GM12874 (cell line): ENCODE measurements around the gene ZNF543.

Source experiments
- CTCF ChIP-seq: IDR thresholded peaks from 2 replicates; pipeline ENCODE4 v1.5.1; 2011; ENCODE audit warnings: low read depth, mild to moderate bottlenecking, control low read depth, low read length, moderate library complexity; ENCODE audit not compliant: insufficient read depth

ZNF543 gene

GRCh38 chr19:57280962-57281400 lies 39.3 kb upstream of the ZNF543 start:
- TF ChIP-seq CTCF = no peak

DNA sequence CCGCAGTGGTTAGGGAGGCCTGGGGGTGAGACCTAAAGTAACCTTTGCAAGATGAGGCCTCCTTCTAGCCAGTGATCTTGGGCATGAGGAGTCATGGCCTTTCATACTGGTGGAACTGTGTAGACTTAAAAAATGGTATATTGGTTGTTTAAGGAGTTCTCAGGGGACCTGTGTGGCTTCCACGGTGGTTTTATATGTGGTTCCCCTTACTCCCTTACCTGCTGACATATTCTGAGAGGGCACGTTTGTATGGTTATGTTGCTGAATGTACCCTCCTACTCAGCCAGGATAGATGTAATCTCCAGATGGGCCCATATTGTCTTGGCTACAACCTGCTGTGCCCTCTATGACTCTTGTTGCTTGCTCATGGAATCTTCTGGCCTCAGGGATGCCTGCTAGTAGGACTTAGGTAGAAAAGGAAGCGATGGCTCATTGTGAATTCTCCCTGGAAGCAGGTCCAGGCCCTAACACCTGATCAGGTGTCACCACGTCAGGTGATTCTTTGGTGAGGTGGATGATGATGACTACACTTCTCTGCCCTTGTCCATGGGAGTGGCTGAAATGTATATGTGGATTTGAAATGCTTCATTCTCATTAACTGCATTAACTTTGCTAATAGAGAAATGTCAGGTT lies 38.1 kb upstream of the ZNF543 start:
- no peak for TF ChIP-seq CTCF

GRCh38 chr19:57288373-57288772 lies 31.9 kb upstream of the ZNF543 start:
- no peak for TF ChIP-seq CTCF

DNA sequence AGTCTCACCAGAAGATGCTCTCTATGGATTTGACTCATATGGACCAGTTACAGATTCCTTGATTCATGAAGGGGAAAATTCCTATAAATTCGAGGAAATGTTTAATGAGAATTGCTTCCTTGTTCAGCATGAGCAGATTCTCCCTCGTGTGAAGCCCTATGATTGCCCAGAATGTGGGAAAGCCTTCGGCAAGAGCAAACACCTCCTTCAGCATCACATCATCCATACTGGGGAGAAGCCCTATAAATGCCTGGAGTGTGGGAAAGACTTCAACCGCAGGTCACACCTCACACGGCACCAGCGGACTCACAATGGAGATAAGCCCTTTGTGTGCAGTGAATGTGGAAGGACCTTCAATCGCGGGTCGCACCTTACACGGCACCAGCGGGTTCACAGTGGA lies 29.3 kb upstream of the ZNF543 start:
- TF ChIP-seq CTCF = no peak

DNA sequence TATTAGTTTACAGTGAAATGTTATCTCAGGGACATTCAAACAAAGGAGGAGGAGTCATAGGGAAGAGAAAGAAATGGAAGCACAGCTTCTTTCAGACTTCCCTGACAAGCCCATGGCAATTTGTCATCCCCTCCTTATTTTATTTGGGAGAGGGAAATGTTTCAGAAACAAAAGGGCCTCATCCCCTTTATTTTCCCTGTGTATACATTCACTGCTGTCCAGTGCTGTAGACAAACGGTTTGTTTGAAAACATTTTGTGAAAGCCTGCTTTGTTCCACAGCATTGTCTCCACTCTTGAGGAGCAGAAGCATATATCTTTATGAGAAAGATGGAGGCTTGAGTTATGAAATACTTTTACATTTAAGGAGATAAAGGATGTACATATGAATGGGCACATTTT lies 27.7 kb upstream of the ZNF543 start:
- TF ChIP-seq CTCF = no peak

DNA sequence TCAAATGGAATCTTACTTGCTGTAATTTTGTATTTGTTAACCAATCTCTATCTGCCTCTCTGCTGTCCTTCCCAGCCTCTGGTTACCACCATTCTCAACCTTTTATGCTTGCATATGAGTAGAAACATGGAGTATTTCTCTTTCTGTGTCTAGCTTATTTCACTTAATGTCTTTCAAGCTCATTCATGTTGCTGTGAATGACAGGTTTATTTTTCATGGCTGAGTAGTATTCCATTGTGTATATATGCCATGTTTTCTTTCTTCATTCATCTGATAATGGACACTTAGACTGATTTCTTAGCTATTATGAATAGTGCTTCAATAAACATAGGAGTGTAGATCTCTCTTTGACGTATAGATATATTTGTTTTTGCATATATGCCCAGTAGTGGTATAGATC lies 26.6 kb upstream of the ZNF543 start:
- no peak for TF ChIP-seq CTCF

DNA sequence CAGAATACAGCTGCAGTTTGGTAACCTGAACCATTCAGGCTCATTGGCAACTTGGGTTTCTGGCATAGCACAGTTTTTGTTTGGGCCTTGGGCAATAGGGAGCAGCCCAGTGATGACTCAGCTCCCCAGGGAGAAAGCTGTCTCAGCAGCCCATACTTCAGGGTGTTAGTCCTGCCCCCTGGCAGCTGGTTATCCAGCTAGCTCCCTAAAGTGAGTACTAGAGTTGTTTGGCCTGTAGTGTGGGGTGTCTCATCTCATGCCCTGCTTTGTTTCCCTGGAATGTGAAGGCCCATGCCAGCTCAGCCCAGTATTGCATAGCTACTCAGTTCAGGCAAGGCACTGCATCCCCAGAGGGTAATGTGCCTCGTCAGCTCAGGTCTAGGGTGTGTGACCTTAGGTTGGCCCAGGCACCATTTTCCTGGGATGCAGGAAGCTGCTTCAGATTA lies 18.2 kb upstream of the ZNF543 start:
- TF ChIP-seq CTCF = no peak
